ENCODE data around the gene SPATA13. TPM values are rescaled to one million over a fixed set of nuclear protein-coding genes. Genes with fewer than 3 reads are reported as not detected.

The SPATA13 gene
- total RNA-seq, 2 donors from 2014 or later = 43.9 to 65.0 TPM

GRCh38 chr13:24133021-24133795, 27.3 kb upstream of the SPATA13 start:
- H3K36me3 Mint-ChIP-seq = peaks cover 9 to 10% of the 10 kb centered on the region in 2 donors
- DNase-seq (ENCODE audit: low spot score in 2 of 2) (no peak), ATAC-seq (no peak)
- peaks cover 6 to 10% of the 10 kb centered on the region in 2 donors for H3K9me3 Mint-ChIP-seq
- H3K27ac Mint-ChIP-seq = no peak overlapping the region

GRCh38 chr13:24134231-24134630, 26.3 kb upstream of the SPATA13 start:
- Mint-ChIP-seq H3K9me3 (peaks cover 6 to 10% of the 10 kb centered on the region in 2 donors), H3K27ac (no peak overlapping the region), H3K36me3 (peaks cover 9 to 10% of the 10 kb centered on the region in 2 donors)
- DNase-seq (ENCODE audit: low spot score in 2 of 2) = no peak
- ATAC-seq = no peak

GRCh38 chr13:24134757-24135156, 25.8 kb upstream of the SPATA13 start:
- DNase-seq (ENCODE audit: low spot score in 2 of 2) (no peak), ATAC-seq (no peak)
- Mint-ChIP-seq H3K9me3 (peaks cover 6 to 10% of the 10 kb centered on the region in 2 donors), H3K27ac (no peak overlapping the region), H3K36me3 (peaks cover 9 to 10% of the 10 kb centered on the region in 2 donors)

- Mint-ChIP-seq H3K27ac (no peak overlapping the region), H3K36me3 (peaks cover 9 to 10% of the 10 kb centered on the region in 2 donors), H3K9me3 (peaks cover 6 to 10% of the 10 kb centered on the region in 2 donors)
- ATAC-seq (no peak), DNase-seq (ENCODE audit: low spot score in 2 of 2) (no peak)
Observed at GRCh38 chr13:24135674-24136300, 24.7 kb upstream of the SPATA13 start.

- DNase-seq (ENCODE audit: low spot score in 2 of 2) = no peak
- no peaks in the 10 kb centered on the region for H3K36me3 Mint-ChIP-seq
- ATAC-seq = no peak
- H3K9me3 Mint-ChIP-seq = no peaks in the 10 kb centered on the region
- no peak overlapping the region for H3K27ac Mint-ChIP-seq
Observed at GRCh38 chr13:24138911-24139310, 21.6 kb upstream of the SPATA13 start.

GRCh38 chr13:24141333-24141910, 19.1 kb upstream of the SPATA13 start:
- ATAC-seq = no peak
- H3K36me3 Mint-ChIP-seq = no peaks in the 10 kb centered on the region
- DNase-seq (ENCODE audit: low spot score in 2 of 2) = no peak
- no peak overlapping the region for H3K27ac Mint-ChIP-seq
- H3K9me3 Mint-ChIP-seq = no peaks in the 10 kb centered on the region

- Mint-ChIP-seq H3K36me3 (no peaks in the 10 kb centered on the region), H3K27ac (no peak overlapping the region), H3K9me3 (no peaks in the 10 kb centered on the region)
- ATAC-seq = no peak
- no peak for DNase-seq (ENCODE audit: low spot score in 2 of 2)
Observed at GRCh38 chr13:24142453-24142852, 18.1 kb upstream of the SPATA13 start.

GRCh38 chr13:24142886-24143285, 17.6 kb upstream of the SPATA13 start:
- Mint-ChIP-seq H3K36me3 (no peaks in the 10 kb centered on the region), H3K9me3 (no peaks in the 10 kb centered on the region), H3K27ac (no peak overlapping the region)
- ATAC-seq (no peak), DNase-seq (ENCODE audit: low spot score in 2 of 2) (no peak)

- H3K9me3 Mint-ChIP-seq = no peaks in the 10 kb centered on the region
- DNase-seq (ENCODE audit: low spot score in 2 of 2) (no peak), ATAC-seq (no peak)
- no peaks in the 10 kb centered on the region for H3K36me3 Mint-ChIP-seq
- no peak overlapping the region for H3K27ac Mint-ChIP-seq
Observed at GRCh38 chr13:24145240-24145639, 15.3 kb upstream of the SPATA13 start.

GRCh38 chr13:24145674-24146073, 14.8 kb upstream of the SPATA13 start:
- H3K9me3 Mint-ChIP-seq = no peaks in the 10 kb centered on the region
- DNase-seq (ENCODE audit: low spot score in 2 of 2) (no peak), ATAC-seq (no peak)
- no peak overlapping the region for H3K27ac Mint-ChIP-seq
- H3K36me3 Mint-ChIP-seq = no peaks in the 10 kb centered on the region

DNA sequence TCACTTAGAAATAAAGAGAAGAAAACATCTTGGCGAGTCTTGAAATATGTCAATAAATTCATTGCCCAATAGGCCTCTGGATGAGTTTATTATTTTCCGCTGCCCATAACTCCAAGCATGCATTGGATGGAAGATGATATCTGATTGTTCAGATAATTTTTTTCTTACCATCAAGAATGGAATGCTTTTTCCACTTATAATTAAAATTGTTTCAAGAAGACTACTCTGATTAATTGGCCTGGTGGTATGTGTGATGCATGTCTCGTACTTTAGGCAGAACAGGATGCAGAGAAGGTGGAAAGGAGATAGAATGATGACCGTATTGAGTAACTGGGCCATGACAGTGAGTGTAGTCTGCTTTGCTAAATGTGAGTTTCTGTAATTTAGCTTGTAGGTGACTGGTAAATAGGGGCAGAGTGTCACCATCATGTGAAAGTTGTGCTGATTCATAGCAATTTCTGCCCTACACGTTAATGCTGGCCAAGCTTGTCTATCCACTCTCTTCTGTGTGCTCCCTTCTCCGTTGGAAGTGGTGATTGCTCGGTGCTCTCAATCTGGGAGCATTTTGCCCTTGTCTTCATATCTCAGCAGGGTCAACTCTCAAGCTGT, 13.5 kb upstream of the SPATA13 start:
- Mint-ChIP-seq H3K27ac (no peak overlapping the region), H3K36me3 (no peaks in the 10 kb centered on the region), H3K9me3 (no peaks in the 10 kb centered on the region)
- ATAC-seq (no peak), DNase-seq (ENCODE audit: low spot score in 2 of 2) (no peak)

DNA sequence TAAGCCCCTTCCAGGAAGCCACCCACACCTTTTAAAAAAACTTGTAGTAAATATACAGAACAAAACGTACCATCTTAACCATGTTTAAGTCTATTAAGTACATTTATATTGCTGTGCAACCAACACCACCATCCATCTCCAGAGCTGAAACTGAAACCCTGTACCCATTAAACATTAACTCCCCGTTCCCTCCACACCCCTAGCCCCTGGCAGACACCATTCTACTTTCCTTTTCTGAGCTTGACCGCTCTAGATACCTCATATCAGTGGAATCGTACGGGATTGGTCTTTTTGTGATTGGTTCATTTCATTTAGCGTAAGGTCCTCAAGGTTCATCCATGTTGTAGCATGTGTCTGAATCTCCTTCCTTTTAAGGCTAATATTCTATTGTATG, 13.0 kb upstream of the SPATA13 start:
- ATAC-seq (no peak), DNase-seq (ENCODE audit: low spot score in 2 of 2) (no peak)
- no peaks in the 10 kb centered on the region for H3K36me3 Mint-ChIP-seq
- no peak overlapping the region for H3K27ac Mint-ChIP-seq
- H3K9me3 Mint-ChIP-seq = no peaks in the 10 kb centered on the region

DNA sequence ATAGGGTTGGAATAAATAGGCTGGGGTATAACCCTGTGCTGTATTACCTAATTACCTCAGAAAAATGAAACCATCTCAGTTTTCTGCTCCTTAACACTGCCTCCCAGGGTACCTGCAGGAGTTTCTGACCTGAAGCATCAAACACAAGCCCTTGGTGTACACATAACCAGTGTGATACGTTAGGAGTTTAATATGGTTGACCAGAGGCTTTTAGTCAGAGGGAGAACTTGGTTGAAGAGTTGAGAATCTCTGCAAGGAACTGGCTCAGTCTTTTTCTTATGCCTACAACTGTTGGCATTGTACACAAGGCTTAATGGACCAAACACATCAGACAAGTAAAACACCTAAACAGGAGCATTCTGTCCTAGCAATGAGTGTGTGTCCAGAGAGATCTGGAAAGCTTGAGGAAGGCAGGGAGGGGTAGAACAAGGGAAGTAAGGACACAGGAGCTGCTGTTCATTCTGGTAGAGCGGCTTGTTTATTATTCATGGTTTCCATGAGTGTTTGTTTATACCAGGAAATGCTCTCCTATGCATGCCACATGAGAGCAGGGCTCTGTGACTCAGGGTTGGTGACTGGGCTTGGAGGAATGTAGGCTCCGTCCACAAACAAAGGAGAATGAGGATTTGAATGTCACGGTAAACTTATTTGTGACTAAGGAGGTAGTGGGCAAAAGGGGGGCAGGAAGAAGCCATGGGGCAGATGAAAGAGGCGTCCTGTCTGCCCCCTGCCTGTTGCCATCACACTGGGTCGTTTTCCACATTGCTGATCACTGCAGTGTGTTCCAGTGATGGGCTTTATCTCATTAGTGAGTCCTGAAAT, 11.9 kb upstream of the SPATA13 start:
- DNase-seq (ENCODE audit: low spot score in 2 of 2) (no peak), ATAC-seq (peak in 1 of 2 donors; percentile 46)
- Mint-ChIP-seq H3K36me3 (no peaks in the 10 kb centered on the region), H3K27ac (no peak overlapping the region), H3K9me3 (no peaks in the 10 kb centered on the region)

DNA sequence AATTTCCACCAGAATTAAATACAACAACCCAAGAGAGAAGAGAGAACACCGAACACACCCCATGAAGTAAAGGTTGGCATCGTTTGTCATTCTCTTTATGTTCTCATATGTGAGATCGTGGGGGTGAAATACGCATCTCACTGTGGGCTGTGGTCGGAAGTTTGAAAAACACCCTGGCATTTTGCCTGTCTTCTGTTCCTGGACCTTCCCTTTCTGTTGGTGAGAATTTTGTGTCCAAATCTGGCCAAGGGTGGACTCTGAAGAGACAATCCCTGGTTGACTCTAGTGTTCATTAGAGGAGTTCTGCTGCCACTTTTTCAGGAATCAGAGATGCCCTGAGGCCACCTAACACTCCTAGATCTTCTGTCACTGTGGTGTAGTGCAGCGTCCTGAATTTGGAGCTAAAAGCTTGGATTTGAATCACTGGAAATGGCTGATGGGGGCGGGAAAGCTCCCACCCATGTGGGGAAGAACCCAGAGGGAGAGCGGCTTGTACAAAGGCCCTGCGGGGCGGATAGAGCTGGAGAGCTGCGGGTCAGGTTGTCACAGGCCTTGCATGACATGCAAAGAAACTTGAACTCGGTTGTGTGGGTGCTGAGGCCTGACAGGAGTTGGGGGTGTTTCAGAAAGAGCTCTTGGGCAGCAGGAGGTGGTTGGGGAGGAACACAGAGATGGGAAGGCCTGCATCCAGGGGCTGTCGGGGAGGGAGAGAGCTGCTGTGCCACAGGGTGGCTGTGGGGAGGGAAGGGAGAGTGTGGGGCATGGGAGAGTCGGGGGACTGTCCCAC, 11.1 kb upstream of the SPATA13 start:
- no peak for ATAC-seq
- no peak for DNase-seq (ENCODE audit: low spot score in 2 of 2)
- Mint-ChIP-seq H3K27ac (no peak overlapping the region), H3K9me3 (no peaks in the 10 kb centered on the region), H3K36me3 (no peaks in the 10 kb centered on the region)

GRCh38 chr13:24150572-24150971, 9.9 kb upstream of the SPATA13 start:
- H3K36me3 Mint-ChIP-seq = no peaks in the 10 kb centered on the region
- DNase-seq (ENCODE audit: low spot score in 2 of 2) (no peak), ATAC-seq (no peak)
- no peak overlapping the region for H3K27ac Mint-ChIP-seq
- no peaks in the 10 kb centered on the region for H3K9me3 Mint-ChIP-seq

DNA sequence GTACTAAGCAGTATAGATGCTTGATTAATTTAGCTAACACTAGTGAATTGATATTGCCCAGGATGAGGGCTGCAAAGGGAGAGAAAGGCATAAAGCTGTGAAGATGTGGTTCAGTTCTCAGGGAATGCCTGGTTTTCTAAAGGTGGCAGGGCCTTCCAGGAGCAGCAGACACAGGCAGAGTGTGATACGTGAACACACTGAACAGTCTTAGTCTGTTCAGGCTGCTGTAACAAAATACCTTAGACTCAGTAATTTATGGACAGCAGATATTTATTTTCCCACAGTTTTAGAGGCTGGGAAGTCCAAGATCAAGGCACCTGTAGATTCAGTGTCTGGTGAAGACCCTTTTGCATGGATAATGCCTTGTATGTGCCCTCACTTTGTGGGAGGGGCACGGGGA, 8.7 kb upstream of the SPATA13 start:
- ATAC-seq = no peak
- H3K9me3 Mint-ChIP-seq = no peaks in the 10 kb centered on the region
- H3K27ac Mint-ChIP-seq = no peak overlapping the region
- no peak for DNase-seq (ENCODE audit: low spot score in 2 of 2)
- H3K36me3 Mint-ChIP-seq = no peaks in the 10 kb centered on the region
